Gastroesophageal sphincter (tissue), 3 donors: ENCODE data around the gene PNKP.

Experiments used
- CTCF ChIP-seq, 4 experiments: fragments of 200-600 bp in 2 of 4; fragments of 450-650 bp in 2 of 4; sonication (generic) in 1 of 4; IDR thresholded peaks; one replicate each; pipeline ENCODE4 v1.5.1; 2017 to 2019; ENCODE audit warnings: antibody characterized with exemption in 4 of 4, mild to moderate bottlenecking in 2 of 4, moderate library complexity in 2 of 4
- EP300 ChIP-seq: sonication (generic); formaldehyde crosslinking; IDR thresholded peaks from one replicate; pipeline ENCODE4 v1.6.1; 2017; ENCODE audit warnings: antibody characterized with exemption, mild to moderate bottlenecking
- POLR2A ChIP-seq, 2 donors: fragments of 450-650 bp; IDR thresholded peaks; one replicate each; pipeline ENCODE4 v1.6.1; 2017; ENCODE audit warnings: antibody characterized with exemption in 2 of 2, mild to moderate bottlenecking in 2 of 2, moderate library complexity in 1 of 2
- POLR2AphosphoS5 ChIP-seq: sonication (generic); formaldehyde crosslinking; IDR thresholded peaks from one replicate; pipeline ENCODE4 v1.6.1; 2017; ENCODE audit warnings: antibody characterized with exemption

- TF ChIP-seq CTCF (IDR thresholded peaks at IDR 0.05) (no peak), POLR2A (IDR thresholded peaks at IDR 0.05) (no peak), POLR2AphosphoS5 (no peak), EP300 (no peak)
These were observed 12.8 kb downstream of the PNKP start for GRCh38 chr19:49854378-49855263.
